Measurements from ENCODE around the gene ZCCHC14. TPM values are rescaled to one million over a fixed set of nuclear protein-coding genes. Genes with fewer than 3 reads are reported as not detected.
A peak's percentile ranks its signal among the peaks of the same experiment; 100 is the strongest.

The ZCCHC14 gene
- total and polyA plus RNA-seq, 2 of the 13 experiments (the other 11 are each of a cell fraction or from before 2014, with no cell fraction given) = 12.4 to 12.5 TPM

DNA sequence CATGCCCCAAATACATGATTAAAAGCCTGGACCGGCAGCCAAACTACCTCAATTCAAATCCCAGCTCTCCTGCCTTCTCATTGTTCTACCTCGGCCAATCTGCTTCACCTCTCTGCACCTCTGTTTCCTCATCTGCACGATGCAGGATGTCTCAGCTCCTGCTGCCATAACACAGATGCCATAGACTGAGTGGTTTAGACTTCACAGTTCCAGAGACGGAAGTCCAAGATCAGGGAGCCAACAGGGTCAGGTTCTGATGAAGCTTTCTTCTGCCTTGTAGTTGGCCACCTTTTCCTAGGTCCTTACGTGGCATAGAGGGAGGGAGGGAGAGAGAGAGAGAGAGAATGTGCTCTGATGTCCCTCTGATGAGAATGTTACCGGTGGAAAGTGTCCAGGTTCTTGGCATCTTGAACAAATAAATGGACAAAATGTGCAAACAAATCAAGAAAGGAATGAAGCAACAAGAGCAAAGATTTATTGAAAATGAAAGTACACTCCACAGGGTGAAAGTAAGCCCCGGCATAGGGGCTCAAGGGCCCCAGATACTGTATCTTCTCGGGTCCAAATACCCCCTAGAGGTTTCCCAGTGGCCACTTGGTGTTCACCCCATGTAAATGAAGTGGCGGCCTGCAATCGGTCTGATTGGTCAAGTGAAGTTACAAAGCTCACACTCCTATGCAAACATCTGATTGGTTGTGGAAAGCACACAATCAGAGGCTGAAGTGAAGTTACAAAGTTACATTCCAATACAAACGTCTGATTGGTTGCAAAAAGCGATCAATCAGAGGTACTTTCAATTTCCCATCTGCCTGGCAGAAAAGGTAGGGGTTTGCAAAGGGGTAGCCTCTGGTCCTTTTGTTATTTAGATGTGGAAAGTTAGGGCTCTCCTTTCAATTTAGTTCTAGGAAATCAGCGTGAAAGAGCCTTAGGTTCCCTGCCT, 43.3 kb upstream of the ZCCHC14 start (continued):
- TF ChIP-seq ZNF615 (CRISPR knock-in tag; IDR thresholded peaks at IDR 0.05; ENCODE audit: borderline replicate concordance) (0 out of 2 replicates have a peak, but pooled peaks have one; percentile 20), TP53 (CRISPR knock-in tag; conservative IDR thresholded peaks at IDR 0.05) (no peak), ZNF547 (CRISPR knock-in tag; IDR thresholded peaks at IDR 0.05) (no peak), RXRB (CRISPR knock-in tag; IDR thresholded peaks at IDR 0.05; ENCODE audit: borderline replicate concordance) (no peak), ZNF724P (CRISPR knock-in tag; IDR thresholded peaks at IDR 0.05; ENCODE audit: borderline replicate concordance) (peak; percentile 57; the same call in 1 of the 2 replicates), ZZZ3 (CRISPR knock-in tag; IDR thresholded peaks at IDR 0.05; ENCODE audit: borderline replicate concordance) (no peak), KLF11 (CRISPR knock-in tag; IDR thresholded peaks at IDR 0.05) (no peak), MBNL3 (CRISPR knock-in tag; conservative IDR thresholded peaks at IDR 0.05) (no peak)
- TF ChIP-seq, protein P1, sequence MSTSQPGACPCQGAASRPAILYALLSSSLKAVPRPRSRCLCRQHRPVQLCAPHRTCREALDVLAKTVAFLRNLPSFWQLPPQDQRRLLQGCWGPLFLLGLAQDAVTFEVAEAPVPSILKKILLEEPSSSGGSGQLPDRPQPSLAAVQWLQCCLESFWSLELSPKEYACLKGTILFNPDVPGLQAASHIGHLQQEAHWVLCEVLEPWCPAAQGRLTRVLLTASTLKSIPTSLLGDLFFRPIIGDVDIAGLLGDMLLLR (CRISPR knock-in tag; IDR thresholded peaks at IDR 0.05) = no peak
- TF ChIP-seq, protein P2, sequence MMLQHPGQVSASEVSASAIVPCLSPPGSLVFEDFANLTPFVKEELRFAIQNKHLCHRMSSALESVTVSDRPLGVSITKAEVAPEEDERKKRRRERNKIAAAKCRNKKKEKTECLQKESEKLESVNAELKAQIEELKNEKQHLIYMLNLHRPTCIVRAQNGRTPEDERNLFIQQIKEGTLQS (CRISPR knock-in tag; IDR thresholded peaks at IDR 0.05) = no peak
- TF ChIP-seq, protein P3, sequence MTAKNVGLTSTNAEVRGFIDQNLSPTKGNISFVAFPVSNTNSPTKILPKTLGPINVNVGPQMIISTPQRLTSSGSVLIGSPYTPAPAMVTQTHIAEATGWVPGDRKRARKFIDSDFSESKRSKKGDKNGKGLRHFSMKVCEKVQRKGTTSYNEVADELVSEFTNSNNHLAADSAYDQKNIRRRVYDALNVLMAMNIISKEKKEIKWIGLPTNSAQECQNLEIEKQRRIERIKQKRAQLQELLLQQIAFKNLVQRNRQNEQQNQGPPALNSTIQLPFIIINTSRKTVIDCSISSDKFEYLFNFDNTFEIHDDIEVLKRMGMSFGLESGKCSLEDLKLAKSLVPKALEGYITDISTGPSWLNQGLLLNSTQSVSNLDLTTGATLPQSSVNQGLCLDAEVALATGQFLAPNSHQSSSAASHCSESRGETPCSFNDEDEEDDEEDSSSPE (CRISPR knock-in tag; IDR thresholded peaks at IDR 0.05) = peak; percentile 21; the same call in 1 of the 2 replicates

All from HepG2 (cell line).